GM19328 (cell line): ENCODE measurements around the gene DPM2.

Experiments used
- ATAC-seq: cut with Tn5 transposase; IDR thresholded peaks from one replicate; pipeline ENCODE4 v1.9.1; 2021; ENCODE audit warnings: mild to moderate bottlenecking, moderate library complexity; ENCODE audit not compliant: unreplicated experiment

Gene DPM2

DNA sequence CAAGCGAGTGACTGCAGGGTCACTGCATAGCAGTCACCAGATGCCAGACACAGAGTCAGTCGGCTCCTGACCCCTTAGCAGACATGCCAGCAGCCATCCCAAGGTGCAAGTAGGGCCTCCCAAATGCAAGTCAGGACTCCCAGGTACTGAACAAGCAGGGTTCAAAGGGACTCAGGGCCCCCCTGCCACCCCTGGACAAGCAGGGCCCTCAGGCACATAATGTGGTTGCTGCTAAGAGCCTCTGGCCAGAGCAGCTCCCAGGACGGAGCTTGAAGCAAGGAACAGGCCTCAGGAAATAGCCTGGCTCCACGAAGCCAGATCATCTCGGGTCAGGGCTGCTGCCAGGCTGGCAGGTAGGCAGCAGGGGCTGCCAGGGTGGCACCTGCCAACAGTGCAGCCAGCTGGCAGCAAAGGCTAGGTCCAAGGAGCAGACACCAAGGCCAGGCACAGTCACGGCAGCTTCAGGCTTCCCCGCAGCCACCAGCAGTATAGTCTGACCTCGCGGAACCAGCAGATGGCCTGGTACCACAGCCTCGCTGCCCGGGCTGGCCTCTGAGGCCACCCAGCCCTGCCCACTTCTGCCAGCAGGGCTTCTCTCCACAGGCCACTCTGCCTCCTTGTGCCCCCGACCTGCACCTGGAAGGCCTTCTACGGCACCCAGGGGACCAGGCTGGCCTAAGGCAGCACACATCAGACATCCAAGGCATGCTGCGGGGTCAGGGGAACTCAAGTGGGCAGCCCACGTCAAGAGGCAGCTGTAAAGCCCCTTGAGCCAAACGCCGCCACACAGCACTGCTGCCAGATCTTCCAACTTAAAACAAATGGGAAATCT is 35.7 kb upstream of the DPM2 start:
- no peak for ATAC-seq

DNA sequence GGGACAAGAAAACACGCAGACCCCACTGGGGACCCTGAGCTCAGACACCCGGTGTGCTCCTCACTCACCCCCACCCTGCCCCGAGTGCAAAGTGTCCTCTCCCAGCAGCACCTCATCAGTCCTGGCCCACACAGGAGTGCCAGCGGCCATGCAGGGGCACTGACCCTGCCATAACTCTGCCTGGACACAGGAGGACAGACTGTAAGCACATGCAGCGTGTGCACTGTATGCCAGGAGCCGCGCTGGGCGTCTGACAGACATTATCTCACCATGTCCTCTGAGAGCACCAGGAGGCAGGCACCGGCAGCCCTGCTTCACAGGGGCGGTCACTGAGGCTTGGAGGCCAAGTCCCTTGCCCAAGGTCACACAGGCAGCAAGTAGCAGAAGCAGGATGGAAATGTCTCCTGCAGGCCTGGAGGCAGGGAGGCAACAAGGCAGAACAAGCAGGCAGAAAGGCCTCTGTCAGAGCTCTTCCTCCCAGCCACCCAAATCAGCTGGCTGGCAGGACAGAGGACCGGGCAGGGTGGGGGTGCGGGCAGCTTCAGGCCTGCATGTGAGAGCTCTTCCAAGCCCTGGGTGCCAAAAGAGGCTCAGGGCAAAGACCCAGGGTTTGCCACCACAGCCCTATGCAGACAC is 34.7 kb upstream of the DPM2 start:
- no peak for ATAC-seq

DNA sequence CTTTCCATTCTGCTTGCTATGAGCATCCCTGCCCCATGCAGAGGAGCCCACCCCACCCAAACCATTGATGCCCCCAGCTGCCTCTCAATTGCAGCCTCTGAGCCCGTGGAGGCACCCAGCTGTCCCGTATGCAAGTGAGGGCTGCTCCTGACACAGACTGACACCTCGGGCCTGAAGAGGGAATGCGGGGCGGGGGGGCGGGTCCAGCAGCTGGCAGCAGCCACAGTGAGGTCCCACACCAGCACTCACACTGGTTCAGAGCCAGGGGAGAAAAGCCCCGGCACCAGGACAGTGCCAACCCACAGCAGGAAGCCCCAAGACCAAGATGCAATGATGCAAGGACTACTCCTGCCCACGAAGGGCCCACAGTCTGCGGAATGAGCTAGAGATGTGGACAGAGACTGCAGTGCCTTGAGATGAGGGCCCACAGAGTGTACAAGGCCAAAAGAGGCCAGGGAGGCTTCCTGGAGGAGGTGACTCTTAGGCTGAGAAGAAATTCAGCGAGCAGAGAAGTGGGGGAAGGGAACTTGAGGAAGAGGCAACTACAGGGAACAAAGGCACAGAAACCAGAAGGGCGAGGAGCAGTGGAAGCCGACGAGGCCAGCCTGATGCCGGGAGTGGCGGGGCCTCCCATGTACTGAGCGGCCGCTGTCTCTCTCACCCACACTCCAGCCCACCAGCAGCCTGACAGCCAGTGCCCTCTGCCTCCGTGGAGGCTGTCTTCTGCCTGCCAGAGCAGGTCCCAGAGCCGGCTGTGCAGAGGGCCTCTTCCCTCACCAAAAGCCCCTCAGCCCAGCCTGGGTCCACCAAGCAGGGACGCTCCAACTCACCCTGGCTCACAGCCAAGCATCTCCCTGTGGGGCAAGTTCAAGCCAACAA is 33.9 kb upstream of the DPM2 start:
- no peak for ATAC-seq

DNA sequence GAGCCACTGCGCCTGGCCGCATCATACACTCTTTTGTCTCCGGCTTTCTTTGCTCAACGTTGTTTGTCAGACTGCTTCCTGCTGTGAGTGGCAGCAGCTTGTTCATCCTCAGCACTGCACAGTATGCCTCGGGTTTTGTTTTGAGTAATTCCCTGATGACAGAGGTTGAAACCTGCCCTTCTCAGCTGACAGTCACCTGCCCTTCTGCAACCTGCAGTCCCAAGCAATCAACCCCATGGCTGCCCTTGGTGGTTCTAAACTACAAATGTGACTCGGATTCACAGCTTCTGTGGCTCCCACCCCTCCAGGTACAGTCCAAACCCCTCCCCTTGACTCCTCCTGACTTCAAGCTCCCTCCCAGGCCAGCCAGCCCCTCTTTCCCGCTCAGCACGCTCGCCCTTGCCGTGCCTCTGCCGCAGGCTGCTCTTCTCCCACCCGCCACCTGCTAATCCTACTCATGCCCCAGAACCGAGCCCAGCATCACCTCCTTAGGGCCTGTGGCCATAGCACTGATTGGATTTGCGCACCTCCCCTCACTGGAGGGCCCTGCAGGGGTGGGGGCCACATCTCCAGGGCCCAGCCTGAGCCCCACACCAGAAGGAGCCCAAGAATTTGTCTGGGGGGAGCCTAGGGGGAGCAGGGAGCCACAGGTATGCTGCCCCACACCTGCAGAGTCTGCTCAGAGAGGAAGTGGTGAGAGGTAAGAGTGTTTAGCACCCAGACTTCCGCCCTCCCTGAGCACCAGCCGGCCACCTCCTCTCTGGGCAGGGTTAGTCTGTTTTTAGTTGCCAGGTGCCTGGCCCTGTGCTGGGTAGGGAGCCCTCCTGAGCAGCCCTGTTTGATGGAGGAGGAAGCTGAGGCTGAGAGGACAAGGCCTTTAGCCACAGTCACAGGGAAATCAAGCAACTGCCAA is 33.0 kb upstream of the DPM2 start:
- peak; percentile 68 for ATAC-seq

DNA sequence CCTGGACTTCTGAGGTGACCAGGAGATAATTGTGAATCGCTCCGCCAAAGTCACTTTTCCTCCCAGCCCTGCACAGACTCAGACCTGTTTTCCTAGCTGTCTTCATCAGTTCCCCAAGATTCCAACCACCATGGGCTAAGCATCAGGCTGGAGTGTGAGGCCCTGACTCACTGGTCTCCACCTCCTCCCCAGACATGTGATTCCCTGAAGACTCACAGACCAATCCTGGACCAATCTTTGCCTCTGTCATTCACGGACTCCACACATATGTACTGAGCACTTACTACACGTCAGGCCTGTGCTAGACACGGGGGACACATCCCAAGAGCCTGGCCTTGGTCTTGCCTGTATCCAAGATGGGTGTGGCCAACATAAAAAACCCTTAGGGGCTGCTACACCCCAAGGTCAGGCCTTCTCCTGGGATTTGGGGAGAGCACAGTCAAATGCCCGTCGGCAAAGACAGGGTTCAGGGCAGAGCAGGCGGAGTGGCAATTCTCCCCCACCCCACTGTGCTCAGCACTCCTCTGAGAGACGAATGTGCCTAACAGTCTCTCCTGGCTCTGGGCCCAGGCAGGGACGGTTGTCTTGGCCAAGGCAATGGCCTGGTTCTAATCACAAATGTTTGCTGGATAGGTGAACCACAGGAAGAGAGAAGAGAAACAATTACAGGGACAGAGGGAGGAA is 31.2 kb upstream of the DPM2 start:
- ATAC-seq: no peak

DNA sequence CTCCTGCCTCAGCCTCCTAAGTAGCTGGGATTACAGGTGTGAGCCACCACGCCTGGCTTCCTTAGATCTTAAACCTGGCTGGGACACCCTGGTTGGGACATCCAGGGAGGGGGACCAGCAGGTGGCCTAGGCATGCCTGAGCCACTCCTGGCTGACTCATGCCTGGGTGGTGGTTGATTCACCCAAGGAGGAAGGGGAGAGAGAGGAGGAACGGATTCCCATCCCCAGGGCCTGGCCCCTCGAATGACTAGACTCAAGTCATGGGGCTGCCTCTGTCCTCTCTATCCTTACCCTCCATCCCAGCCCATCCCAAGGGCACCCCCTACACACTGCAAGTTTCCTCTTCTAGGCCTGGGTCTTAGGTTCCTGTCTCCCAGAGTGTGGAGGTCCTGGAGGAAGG is 30.4 kb upstream of the DPM2 start:
- ATAC-seq: no peak

DNA sequence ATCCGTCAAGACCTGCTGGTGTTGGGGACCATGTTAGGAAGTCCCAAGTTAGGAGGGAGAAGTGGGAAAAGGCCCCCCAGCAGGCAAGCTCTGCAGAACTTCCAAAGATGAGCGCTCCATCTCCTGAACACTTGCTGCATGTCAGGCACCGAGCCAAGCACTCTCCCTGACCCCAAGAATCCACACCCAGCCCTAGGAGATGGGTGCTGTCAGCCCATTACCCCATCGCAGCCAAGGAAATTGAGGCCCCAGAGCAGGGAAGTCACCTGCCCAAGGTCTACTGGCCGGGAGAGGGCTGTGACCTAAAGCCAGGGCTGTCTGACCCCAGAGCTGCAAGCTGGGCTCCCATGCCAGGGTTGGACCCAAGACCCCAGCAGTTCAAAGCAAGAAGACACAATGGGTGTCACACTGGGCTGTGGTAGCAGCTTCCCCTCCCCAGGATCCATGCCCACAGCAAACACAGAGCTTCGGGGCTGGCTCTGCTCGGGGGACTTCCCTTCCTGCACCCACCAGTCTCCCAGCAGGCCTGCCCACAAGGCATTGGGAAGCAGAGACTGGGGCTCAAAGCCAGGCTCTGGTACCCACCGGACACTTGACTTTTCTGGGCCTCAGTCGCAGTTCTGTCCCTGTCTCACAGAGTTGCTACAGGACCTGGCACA is 29.6 kb upstream of the DPM2 start:
- ATAC-seq: no peak

DNA sequence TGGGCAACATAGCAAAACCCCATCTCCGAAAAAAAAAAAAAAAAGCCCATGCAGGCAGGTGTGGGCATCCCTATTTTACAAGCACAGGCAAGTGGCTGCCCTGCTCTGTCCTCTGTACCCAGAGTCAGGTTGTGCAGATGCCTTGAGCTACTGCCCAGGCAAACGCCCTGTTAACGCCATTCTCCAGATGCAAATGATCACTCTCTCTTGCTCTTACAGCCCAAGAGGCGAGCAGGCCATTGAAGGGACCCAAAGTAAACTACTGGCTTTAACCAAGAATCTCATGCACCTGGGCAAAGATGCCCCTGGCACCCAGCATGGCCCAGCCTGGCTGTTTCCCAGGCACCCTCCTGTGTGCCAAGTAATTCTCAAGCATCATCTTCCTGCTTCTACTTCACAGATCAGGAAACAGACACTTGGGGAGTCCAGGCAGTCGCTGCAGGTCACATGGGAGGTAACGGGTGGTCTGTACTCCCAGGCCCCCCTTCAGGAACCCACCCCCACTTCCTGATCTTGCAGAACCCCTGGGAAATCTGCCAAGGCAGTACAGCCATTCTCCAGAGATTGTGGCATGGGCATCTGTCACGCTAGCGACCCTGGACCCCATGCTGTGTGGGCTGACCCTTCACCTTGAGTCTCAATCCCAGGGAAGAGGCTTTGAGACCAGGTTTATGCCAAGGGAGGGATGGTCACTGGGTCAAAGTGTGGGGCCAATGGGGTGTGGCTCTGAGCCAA is 28.9 kb upstream of the DPM2 start:
- no peak for ATAC-seq

DNA sequence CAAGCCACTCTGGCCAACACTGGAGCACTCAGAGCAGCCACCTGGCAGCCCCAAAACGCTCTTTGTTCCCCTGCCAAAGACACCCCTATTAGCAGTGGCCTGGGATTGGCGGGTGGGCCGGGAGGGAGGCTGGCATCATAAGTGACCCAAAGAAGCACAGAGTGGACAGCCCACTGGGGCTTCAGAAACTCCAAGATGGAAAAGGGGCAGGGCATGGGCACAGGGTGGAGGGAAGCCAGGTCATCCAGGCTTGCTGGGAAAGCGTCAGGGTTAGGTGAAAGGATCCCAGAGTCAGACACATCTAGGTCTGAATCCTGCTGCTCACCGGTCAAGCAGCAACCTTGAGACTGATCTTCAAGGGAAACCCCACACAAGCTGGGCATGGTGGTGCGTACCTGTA is 28.3 kb upstream of the DPM2 start:
- ATAC-seq: no peak

DNA sequence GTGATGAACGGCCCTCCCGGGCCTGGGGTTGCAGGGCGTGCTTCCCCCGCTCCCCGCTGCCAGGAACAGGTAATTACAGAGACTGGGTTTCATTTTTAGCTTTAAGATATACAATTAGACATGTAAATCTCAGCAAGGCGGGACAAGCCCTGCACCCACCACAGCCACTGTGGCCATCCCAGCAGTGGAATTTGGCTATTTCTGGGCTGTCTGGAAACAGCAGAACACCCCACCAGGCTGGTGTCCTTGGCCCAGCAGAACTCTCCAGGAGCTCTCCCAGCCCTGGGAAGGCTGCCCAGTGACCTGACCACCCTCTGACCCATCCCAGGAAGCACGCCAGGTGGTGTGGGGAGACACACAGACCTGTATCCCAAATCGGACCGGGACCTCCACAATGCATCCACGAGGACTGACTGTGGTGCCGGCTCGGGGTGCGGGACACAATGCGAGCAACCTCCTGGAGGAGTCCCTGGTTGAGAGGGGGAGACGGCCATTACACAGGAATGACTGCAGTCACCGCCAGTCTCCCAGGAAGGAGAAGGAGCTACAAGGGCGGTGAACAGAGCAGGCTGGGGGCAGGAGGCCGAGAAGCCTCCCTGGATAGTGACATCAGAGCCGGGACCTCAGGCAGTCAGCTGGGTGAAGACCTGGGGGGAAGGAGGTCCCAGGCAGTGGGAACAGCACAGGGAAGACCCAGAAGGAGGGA is 25.9 kb upstream of the DPM2 start:
- no peak for ATAC-seq

DNA sequence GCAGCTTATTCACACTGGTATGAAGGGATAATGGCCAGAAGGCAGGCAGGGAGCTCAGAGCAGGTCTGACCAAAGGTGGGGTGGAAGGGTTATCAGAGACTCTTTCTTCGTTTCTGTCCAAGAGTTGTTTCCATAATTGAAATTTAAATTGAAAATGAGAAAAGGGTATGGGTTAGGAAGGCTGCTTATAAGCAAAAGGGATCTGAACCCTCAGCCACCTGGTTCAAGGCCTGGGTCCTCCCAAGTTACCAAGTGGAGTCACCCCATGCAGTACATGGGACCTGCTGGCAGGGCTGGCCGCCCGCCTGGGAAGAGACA is 25.3 kb upstream of the DPM2 start:
- no peak for ATAC-seq

DNA sequence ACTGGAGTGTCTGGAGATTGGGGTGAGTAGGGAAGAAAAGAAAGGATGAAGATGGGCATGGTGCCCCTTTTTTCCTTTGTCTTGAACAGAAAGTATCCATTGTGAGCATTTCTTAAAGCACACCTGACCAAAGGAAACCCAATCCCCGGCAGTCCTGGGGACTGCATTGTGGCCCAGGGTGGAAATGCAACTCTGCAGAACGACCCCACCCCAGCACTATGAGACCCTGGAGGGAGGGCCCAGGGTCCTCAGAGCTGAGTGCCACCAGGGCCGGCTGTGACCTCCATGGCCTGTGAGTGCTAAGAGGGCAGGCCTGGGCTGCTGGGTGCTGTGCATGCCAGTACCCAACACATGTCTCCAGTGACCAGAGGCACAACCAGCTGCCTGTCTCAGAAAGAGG is 24.6 kb upstream of the DPM2 start:
- ATAC-seq: no peak

DNA sequence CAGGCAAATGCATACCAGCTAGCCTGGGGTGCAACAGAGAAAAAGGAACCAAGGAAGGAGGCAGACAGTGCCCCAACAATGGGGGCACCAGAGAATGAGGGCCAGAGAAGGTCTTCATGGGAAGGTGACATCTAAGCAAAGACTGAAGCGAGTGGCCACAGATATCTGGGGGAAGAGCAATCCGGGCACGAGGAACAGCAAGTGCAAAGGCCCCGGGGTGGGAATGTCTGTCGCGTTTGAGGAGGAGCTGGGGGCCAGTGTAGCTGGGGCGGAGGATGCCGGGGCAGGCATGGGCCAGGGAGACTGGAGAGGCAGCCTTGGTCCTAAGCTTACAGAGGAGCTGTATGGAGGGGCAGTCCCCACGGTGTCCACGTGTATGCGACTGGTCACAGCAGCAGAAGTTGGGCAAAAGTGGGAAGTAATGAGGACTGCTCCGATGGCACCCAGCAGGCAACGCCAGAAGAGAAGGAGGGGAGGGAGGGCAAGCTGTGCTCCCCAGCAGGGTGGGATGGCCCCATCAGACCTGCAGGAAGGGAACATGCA is 24.0 kb upstream of the DPM2 start:
- ATAC-seq: no peak

DNA sequence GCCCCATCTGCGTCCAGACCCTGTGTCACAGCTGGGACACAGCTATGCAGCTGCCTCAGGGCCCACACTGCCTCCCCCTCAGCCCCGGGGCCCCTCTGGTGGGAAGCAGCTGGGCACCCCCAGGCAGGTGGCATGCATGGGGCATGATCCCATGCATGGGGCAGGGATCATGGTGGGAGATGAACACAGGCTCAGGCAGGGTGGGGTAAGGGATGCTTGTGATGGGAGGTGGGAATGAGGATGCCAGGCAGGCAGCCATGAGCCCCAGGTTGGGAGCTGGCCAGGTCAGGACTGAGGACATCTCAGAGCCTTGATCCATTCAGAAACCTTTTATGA is 23.5 kb upstream of the DPM2 start:
- no peak for ATAC-seq

DNA sequence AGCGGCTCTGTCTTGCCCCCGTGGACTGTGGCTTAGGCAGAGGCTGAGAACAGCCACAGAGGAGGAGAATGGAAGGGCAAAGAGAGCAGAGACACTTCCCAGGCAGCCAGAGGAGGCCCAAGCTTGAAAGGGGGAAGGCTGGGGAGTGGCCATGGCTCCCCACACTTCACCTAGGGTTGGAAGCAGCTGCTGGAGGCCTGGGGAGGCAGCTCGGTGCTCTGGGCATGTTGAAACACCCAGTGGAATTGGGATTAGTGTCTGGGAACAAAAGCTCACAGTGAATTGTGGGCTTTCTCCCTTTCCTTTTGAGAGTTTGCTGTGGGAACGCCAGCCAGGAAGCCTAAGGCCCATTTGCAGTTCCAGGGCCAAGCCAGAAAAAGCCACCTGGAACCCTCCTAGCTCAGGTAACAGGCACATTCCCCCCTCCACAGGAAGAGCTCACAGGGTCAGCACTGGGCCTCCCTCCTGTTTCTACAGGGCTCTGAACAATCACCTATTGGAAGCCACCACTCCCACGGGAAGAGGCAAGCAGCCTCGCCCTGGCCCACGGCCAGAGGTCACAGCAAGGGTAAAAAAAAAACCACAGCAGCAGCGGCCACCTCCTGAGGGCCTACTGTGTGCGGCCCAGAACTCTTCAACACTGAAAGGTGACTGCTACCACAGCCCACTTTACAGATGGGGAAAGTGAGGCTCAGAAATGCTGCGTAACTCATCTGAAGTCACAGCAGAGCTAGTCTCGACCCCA is 22.9 kb upstream of the DPM2 start:
- ATAC-seq: no peak

DNA sequence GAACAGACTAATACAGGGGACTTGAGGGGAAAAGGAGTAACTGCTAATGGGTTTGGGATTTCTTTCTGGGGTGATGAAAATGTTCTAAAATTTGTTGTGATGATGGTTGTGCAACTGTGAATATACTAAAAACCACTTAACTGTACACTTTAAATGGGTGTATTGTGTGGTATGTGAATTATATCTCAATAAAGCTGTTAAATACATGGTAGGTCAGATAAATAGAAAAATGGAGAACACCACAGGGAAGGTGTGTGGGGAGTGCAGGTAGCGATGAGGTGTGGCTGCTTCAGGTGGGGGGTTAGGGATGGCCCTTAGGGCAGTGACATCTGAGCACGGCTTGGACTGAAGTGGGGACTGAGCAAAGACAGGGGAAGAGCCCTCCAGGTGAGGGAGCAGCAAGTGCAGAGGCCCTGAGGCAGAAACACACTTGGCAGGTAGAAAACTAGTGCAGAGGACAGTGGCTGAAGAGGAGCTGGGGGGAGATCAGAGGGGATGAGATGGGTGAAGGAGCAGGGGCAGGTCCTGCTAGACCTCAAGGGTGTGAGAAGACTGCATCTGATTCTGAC is 22.3 kb upstream of the DPM2 start:
- no peak for ATAC-seq

DNA sequence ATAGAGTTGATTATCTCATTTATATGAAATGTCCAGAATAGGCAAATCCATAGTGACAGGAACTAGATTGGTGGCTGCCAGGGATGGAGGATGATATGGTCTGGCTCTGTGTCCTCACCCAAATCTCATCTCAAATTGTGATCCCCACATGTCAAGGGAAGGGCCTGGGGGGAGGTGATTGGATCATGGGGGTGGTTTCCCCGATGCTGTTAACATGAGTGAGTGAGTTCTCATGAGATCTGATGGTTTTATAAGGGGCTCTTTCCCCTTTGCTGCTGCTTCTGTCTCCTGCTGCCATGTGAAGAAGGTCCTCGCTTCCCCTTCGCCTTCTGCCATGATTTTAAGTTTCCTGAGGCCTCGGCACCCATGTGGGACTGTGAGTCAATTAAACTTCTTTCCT is 21.7 kb upstream of the DPM2 start:
- ATAC-seq: no peak
